NCI-H69 (cell line): Measurements from ENCODE around the gene PRSS53.

Experiments
- DNase-seq: peaks from one replicate; lab custom pipeline; 2025; lab: John Stamatoyannopoulos, UW

PRSS53 gene

DNA sequence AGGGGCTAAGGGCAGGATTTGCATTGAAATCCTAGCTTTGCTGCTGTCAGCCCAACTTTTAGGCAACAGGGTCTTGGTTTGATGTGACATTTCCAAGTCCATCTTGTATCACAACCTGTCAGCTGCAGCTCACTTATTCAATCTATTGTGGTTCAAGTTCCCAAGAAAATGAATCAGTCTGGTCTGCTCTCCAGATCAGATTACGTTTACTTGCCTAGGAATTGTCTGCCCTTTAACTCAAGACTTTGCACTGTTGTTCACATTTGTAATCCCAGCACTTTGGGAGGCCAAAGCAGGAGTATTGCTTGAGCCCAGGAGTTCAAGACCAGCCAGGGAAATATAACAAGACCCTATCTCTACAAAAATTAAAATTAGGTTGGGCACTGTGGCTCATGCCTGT, 45.4 kb downstream of the PRSS53 start:
- no peak for DNase-seq

DNA sequence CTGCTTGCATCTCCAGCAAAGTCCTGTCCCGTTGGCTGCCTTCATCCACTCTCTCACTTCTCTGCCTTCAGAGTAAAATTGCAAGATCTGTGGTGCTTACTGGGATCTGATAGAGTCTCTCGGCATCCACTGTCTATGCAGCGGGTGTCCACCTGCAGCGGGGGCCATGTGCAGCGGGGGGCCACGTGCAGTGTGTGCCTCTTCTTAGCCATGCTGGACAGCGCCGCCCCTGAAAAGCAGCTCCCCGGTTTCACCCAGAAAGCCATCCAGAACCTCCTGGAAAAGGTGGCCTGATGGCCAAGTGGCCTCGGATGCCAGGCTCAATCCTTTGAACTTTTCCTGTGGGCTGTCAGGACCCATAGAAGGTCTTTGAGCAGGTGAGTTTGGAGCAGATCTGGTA, 45.9 kb downstream of the PRSS53 start:
- no peak for DNase-seq

DNA sequence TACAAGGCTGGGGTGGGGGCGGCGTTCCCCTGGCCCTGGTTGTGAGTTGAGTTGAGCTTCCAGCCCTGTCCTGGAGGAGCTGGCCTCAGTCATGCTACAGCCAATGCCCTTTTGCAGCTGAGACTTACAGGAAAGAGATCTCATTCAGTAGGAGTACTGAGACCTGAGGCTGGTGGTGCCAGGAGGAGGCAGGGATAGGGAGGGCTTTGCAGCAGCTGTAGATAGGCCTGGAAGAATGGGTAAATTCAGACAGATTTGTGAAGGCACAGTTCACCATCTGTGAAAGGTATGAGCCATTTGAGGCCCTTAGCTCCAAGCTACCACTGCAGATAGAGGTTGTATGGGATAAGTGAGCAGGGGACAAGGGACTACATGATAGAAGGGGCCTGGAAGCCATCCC, 49.8 kb downstream of the PRSS53 start:
- DNase-seq, result no peak

DNA sequence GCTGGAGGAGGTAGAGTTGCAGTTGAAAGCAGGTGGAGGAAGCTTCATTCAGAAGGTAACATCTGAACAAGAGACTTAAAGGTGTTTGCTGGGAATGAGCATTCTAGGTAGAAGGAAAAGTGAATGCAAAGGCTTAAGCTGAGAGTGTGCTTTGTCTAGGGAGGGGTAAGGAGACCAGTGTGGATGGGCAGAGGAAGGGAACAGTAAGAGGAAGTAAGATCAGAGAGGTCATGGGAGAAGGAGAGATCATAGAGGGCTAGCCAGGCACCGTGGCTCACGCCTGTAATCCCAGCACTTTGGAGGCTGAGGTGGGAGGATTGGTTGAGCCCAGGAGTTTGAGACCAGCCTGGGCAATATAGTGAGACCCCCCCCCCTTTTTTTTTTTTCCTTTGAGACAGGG, 52.1 kb downstream of the PRSS53 start:
- no peak for DNase-seq

DNA sequence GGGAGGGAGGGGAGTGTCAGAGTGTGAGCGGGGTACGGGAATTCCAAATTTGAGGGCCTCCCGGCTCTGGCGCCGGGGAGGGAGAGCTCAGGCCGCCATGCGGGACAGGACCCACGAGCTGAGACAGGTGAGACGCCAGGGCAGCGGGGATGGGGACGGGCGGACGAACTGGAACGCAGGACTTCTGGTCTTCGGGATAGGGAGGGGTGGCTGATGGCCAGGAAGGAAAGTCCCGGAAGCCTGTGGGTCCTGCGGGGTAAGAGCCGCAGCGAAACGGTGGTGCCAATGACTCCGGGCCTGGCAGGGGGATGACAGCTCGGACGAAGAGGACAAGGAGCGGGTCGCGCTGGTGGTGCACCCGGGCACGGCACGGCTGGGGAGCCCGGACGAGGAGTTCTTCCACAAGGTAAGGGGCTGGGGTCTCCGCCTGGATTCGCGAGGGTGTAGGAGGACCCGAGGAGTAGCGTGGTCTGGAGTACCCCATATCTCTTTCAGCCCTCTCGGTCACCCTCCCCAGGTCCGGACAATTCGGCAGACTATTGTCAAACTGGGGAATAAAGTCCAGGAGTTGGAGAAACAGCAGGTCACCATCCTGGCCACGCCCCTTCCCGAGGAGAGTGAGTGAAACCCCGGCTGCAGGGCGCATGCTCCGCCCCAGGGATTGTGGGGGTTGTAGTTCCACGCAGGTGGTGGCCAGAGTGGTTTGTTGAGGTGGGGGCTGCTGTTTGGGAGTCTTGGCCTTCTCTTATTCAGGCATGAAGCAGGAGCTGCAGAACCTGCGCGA, 54.8 kb downstream of the PRSS53 start:
- DNase-seq, result peak; percentile 88
